Measurements from ENCODE around the gene TOX2. TPM values are rescaled to one million over a fixed set of nuclear protein-coding genes. Genes with fewer than 3 reads are reported as not detected.

Gene TOX2
- total and polyA plus RNA-seq, 2 of the 8 experiments (the other 6 are each of a cell fraction or from before 2014, with no cell fraction given) = 1.8 to 3.4 TPM

- TF ChIP-seq, protein P1, sequence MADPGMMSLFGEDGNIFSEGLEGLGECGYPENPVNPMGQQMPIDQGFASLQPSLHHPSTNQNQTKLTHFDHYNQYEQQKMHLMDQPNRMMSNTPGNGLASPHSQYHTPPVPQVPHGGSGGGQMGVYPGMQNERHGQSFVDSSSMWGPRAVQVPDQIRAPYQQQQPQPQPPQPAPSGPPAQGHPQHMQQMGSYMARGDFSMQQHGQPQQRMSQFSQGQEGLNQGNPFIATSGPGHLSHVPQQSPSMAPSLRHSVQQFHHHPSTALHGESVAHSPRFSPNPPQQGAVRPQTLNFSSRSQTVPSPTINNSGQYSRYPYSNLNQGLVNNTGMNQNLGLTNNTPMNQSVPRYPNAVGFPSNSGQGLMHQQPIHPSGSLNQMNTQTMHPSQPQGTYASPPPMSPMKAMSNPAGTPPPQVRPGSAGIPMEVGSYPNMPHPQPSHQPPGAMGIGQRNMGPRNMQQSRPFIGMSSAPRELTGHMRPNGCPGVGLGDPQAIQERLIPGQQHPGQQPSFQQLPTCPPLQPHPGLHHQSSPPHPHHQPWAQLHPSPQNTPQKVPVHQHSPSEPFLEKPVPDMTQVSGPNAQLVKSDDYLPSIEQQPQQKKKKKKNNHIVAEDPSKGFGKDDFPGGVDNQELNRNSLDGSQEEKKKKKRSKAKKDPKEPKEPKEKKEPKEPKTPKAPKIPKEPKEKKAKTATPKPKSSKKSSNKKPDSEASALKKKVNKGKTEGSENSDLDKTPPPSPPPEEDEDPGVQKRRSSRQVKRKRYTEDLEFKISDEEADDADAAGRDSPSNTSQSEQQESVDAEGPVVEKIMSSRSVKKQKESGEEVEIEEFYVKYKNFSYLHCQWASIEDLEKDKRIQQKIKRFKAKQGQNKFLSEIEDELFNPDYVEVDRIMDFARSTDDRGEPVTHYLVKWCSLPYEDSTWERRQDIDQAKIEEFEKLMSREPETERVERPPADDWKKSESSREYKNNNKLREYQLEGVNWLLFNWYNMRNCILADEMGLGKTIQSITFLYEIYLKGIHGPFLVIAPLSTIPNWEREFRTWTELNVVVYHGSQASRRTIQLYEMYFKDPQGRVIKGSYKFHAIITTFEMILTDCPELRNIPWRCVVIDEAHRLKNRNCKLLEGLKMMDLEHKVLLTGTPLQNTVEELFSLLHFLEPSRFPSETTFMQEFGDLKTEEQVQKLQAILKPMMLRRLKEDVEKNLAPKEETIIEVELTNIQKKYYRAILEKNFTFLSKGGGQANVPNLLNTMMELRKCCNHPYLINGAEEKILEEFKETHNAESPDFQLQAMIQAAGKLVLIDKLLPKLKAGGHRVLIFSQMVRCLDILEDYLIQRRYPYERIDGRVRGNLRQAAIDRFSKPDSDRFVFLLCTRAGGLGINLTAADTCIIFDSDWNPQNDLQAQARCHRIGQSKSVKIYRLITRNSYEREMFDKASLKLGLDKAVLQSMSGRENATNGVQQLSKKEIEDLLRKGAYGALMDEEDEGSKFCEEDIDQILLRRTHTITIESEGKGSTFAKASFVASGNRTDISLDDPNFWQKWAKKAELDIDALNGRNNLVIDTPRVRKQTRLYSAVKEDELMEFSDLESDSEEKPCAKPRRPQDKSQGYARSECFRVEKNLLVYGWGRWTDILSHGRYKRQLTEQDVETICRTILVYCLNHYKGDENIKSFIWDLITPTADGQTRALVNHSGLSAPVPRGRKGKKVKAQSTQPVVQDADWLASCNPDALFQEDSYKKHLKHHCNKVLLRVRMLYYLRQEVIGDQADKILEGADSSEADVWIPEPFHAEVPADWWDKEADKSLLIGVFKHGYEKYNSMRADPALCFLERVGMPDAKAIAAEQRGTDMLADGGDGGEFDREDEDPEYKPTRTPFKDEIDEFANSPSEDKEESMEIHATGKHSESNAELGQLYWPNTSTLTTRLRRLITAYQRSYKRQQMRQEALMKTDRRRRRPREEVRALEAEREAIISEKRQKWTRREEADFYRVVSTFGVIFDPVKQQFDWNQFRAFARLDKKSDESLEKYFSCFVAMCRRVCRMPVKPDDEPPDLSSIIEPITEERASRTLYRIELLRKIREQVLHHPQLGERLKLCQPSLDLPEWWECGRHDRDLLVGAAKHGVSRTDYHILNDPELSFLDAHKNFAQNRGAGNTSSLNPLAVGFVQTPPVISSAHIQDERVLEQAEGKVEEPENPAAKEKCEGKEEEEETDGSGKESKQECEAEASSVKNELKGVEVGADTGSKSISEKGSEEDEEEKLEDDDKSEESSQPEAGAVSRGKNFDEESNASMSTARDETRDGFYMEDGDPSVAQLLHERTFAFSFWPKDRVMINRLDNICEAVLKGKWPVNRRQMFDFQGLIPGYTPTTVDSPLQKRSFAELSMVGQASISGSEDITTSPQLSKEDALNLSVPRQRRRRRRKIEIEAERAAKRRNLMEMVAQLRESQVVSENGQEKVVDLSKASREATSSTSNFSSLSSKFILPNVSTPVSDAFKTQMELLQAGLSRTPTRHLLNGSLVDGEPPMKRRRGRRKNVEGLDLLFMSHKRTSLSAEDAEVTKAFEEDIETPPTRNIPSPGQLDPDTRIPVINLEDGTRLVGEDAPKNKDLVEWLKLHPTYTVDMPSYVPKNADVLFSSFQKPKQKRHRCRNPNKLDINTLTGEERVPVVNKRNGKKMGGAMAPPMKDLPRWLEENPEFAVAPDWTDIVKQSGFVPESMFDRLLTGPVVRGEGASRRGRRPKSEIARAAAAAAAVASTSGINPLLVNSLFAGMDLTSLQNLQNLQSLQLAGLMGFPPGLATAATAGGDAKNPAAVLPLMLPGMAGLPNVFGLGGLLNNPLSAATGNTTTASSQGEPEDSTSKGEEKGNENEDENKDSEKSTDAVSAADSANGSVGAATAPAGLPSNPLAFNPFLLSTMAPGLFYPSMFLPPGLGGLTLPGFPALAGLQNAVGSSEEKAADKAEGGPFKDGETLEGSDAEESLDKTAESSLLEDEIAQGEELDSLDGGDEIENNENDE (IDR thresholded peaks at IDR 0.05; ENCODE audit: insufficient replicate concordance, low read length) = no peak
- no peak for TF ChIP-seq SUZ12 (IDR thresholded peaks at IDR 0.05; ENCODE audit: low read length)
- no peak for TF ChIP-seq KDM1A (IDR thresholded peaks at IDR 0.05; ENCODE audit: borderline replicate concordance, low read length)
- no peak for TF ChIP-seq POLR2AphosphoS5 (IDR thresholded peaks at IDR 0.05; ENCODE audit: low read depth, low read length)
- no peak for TF ChIP-seq JUND (IDR thresholded peaks at IDR 0.05; ENCODE audit: low read length)
- no peak for TF ChIP-seq CBX5 (IDR thresholded peaks at IDR 0.05; ENCODE audit: low read depth, low read length)
Observed at GRCh38 chr20:44011251-44011940, 96.7 kb downstream of the TOX2 start (continued).

Data from H1 (cell line).